Stimulated activated CD4-positive, alpha-beta T cell treated with anti-CD3 and anti-CD28 coated beads, Interleukin-15, amount 100 ng/mL, for 48 hours (primary cell): ENCODE measurements around the gene ADARB2.

ENCODE experiments used
- DNase-seq, 2 donors: peaks; one replicate each; pipeline ENCODE4 v3.0.0-alpha.2; 2020; ENCODE audit warnings: low read depth in 2 of 2

ADARB2 gene

GRCh38 chr10:1663226-1663625 is 74.1 kb downstream of the ADARB2 start:
- DNase-seq, result no peak

- no peak for DNase-seq
These were observed 74.8 kb downstream of the ADARB2 start for GRCh38 chr10:1662438-1663025.

- no peak for DNase-seq
These were observed 75.4 kb downstream of the ADARB2 start for GRCh38 chr10:1661859-1662437.

GRCh38 chr10:1661416-1661815 is 75.9 kb downstream of the ADARB2 start:
- DNase-seq, result no peak

- no peak for DNase-seq
These were observed 76.5 kb downstream of the ADARB2 start for GRCh38 chr10:1660815-1661214.

GRCh38 chr10:1660386-1660785 is 76.9 kb downstream of the ADARB2 start:
- no peak for DNase-seq

GRCh38 chr10:1659221-1659791 is 78.0 kb downstream of the ADARB2 start:
- DNase-seq, result no peak

GRCh38 chr10:1658658-1659057 is 78.7 kb downstream of the ADARB2 start:
- no peak for DNase-seq

- no peak for DNase-seq
These were observed 79.8 kb downstream of the ADARB2 start for GRCh38 chr10:1657479-1657878.

- no peak for DNase-seq
These were observed 82.0 kb downstream of the ADARB2 start for GRCh38 chr10:1655367-1655766.

GRCh38 chr10:1654811-1655356 is 82.4 kb downstream of the ADARB2 start:
- no peak for DNase-seq

- DNase-seq, result no peak
These were observed 83.1 kb downstream of the ADARB2 start for GRCh38 chr10:1654247-1654646.

- no peak for DNase-seq
These were observed 84.0 kb downstream of the ADARB2 start for GRCh38 chr10:1653321-1653720.

GRCh38 chr10:1652151-1652550 is 85.2 kb downstream of the ADARB2 start:
- no peak for DNase-seq

GRCh38 chr10:1651270-1651966 is 85.9 kb downstream of the ADARB2 start:
- DNase-seq, result no peak

- DNase-seq, result no peak
These were observed 86.6 kb downstream of the ADARB2 start for GRCh38 chr10:1650542-1651269.

- no peak for DNase-seq
These were observed 88.7 kb downstream of the ADARB2 start for GRCh38 chr10:1648648-1649047.

GRCh38 chr10:1646332-1646731 is 91.0 kb downstream of the ADARB2 start:
- no peak for DNase-seq

- DNase-seq, result no peak
These were observed 91.4 kb downstream of the ADARB2 start for GRCh38 chr10:1645896-1646295.

GRCh38 chr10:1644191-1644711 is 93.1 kb downstream of the ADARB2 start:
- no peak for DNase-seq

- no peak for DNase-seq
These were observed 93.5 kb downstream of the ADARB2 start for GRCh38 chr10:1643908-1644179.
